Measurements from ENCODE around the gene SRGAP3. TPM values are rescaled to one million over a fixed set of nuclear protein-coding genes. Genes with fewer than 3 reads are reported as not detected.

The SRGAP3 gene
- total and polyA plus RNA-seq, 2 experiments from 2014 or later = 0.89 to 1.7 TPM

DNA sequence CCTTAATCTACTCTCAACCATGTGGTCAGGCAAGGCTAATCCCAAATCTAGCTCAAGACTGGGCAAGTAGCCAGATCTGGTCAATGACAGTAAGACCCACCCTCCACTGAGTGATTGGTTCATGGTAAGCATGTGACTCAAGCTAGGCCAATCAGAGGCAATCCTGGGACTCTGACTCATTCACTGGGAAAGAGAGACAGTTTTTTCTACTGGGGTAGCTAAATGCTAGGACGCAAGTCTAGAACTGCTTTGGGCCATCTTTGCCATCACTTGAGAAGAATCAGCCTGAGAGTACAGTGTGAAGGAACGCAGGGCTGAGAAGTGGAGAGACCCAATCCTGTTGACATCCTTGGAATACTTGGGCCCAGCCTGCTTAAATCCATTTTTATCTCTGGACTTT lies 276.8 kb downstream of the SRGAP3 start:
- H3K36me3 ChIP-seq (ENCODE audit: low read depth) = no peaks in the 10 kb centered on the region
- no peaks in the 10 kb centered on the region for H3K4me1 ChIP-seq (ENCODE audit: insufficient read depth)
- no peak overlapping the region for H3K4me3 ChIP-seq
- TF ChIP-seq EZH2 (IDR thresholded peaks at IDR 0.05; ENCODE audit: insufficient read depth, poor library complexity, severe bottlenecking) (no peak), EZH2phosphoT487 (IDR thresholded peaks at IDR 0.05; ENCODE audit: insufficient read depth, low read depth) (no peak)
- no peak overlapping the region for H3K9ac ChIP-seq
- no peaks in the 10 kb centered on the region for H3K79me2 ChIP-seq (ENCODE audit: insufficient read depth)
- H4K20me1 ChIP-seq (ENCODE audit: insufficient read depth) = no peaks in the 10 kb centered on the region
- in situ Hi-C loops (cut with MboI) = loop anchor here (5.0 kb wide), 1 partner anchor 95 kb away; no protein-coding TSS in a partner anchor
- no peaks in the 10 kb centered on the region for H3K27me3 ChIP-seq (replicated peaks; ENCODE audit: insufficient read depth)
- H2AFZ ChIP-seq = no peak overlapping the region
- no peaks in the 10 kb centered on the region for H3K9me2 ChIP-seq (ENCODE audit: insufficient read depth)
- no peak overlapping the region for H3K27ac ChIP-seq
- no peaks in the 10 kb centered on the region for H3F3A ChIP-seq (ENCODE audit: insufficient read depth)
- no peak overlapping the region for H3K4me2 ChIP-seq (ENCODE audit: unreplicated experiment)
- peak; percentile 61 for DNase-seq
- WGBS, 2 experiments (ENCODE audit: low coverage in 1 of 2, low lambda C conversion rate in 2 of 2, missing lambda C conversion rate in 2 of 2) = 91 to 96% methylated on average over 2 of the region's 2 CpGs
- no peaks in the 10 kb centered on the region for H3K9me3 ChIP-seq (ENCODE audit: low read depth)

DNA sequence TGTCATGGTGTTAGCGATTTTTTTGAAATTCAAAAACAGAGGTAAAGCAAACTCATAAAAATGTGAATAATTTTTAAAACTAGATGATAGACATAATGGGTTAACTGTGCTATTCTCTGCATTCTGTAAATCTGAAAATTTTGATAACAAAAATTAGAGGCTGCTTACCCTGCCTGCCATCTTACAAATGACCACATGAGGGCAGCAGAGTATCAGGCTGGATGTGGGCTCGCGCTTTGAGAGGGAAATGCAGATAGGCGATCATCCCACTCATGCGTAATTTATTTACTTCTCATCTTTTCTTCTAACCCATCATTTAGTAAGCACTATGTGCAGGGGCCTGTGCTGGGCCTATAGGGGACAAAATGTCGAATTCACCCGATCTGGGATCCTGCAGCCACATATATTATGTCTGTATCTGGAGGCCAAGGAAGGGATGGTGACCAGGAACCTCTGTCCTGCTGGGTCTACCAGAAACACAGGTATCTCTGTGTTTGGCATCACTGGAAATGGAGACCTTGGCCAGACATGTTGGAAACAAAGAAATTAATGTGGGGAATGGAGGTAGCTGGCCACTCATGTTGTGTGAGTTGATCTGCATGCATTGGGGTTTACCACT lies 278.4 kb downstream of the SRGAP3 start:
- H3K9me3 ChIP-seq (ENCODE audit: low read depth) = no peaks in the 10 kb centered on the region
- no peak overlapping the region for H3K4me2 ChIP-seq (ENCODE audit: unreplicated experiment)
- H3K4me3 ChIP-seq = no peak overlapping the region
- no peaks in the 10 kb centered on the region for H3F3A ChIP-seq (ENCODE audit: insufficient read depth)
- TF ChIP-seq EZH2 (IDR thresholded peaks at IDR 0.05; ENCODE audit: insufficient read depth, poor library complexity, severe bottlenecking) = no peak
- TF ChIP-seq EZH2phosphoT487 (IDR thresholded peaks at IDR 0.05; ENCODE audit: insufficient read depth, low read depth) = no peak
- no peaks in the 10 kb centered on the region for H3K36me3 ChIP-seq (ENCODE audit: low read depth)
- no peaks in the 10 kb centered on the region for H3K79me2 ChIP-seq (ENCODE audit: insufficient read depth)
- no peak overlapping the region for H2AFZ ChIP-seq
- no peak overlapping the region for H3K27ac ChIP-seq
- in situ Hi-C loops (cut with MboI) = loop anchor here (5.0 kb wide), 1 partner anchor 96 kb away; no protein-coding TSS in a partner anchor
- peak; percentile 68 for DNase-seq
- H3K9me2 ChIP-seq (ENCODE audit: insufficient read depth) = no peaks in the 10 kb centered on the region
- 1% methylated on average over 7 of the region's 7 CpGs for WGBS, 2 experiments (ENCODE audit: low coverage in 1 of 2, low lambda C conversion rate in 2 of 2, missing lambda C conversion rate in 2 of 2)
- no peaks in the 10 kb centered on the region for H3K4me1 ChIP-seq (ENCODE audit: insufficient read depth)
- no peak overlapping the region for H3K9ac ChIP-seq
- no peaks in the 10 kb centered on the region for H4K20me1 ChIP-seq (ENCODE audit: insufficient read depth)
- no peaks in the 10 kb centered on the region for H3K27me3 ChIP-seq (replicated peaks; ENCODE audit: insufficient read depth)

DNA sequence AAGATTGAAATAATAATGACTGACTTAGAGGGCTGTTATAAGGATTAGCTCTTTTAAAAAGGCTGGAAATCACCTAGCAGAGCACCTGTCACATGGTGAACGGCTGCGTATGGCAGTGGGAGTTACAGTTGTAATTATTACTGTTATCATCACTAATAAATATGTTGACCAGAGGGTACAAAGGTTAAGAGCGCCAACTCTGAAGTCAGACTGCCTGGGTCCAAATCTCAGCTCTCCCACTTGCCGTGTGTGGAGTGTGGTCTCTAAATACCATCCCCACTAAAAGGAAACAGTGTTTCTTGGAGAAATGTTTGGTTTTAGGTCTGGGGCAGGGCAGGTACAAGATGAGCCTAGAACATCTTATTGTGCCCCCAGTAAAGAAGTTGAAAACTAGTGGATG lies 280.2 kb downstream of the SRGAP3 start:
- Histone ChIP-seq H3K27me3 (replicated peaks; ENCODE audit: insufficient read depth) (no peaks in the 10 kb centered on the region), H3K36me3 (ENCODE audit: low read depth) (no peaks in the 10 kb centered on the region), H3K9me3 (ENCODE audit: low read depth) (no peaks in the 10 kb centered on the region), H3K9ac (no peak overlapping the region), H3K27ac (no peak overlapping the region), H3K4me2 (ENCODE audit: unreplicated experiment) (no peak overlapping the region), H3K4me1 (ENCODE audit: insufficient read depth) (peaks cover 18% of the 10 kb centered on the region), H3F3A (ENCODE audit: insufficient read depth) (peaks cover 7% of the 10 kb centered on the region), H3K9me2 (ENCODE audit: insufficient read depth) (no peaks in the 10 kb centered on the region), H3K4me3 (no peak overlapping the region), H3K79me2 (ENCODE audit: insufficient read depth) (no peaks in the 10 kb centered on the region), H2AFZ (no peak overlapping the region), H4K20me1 (ENCODE audit: insufficient read depth) (no peaks in the 10 kb centered on the region)
- in situ Hi-C loops (cut with MboI) = no loop called here
- DNase-seq = no peak
- WGBS, 2 experiments (ENCODE audit: low coverage in 1 of 2, low lambda C conversion rate in 2 of 2, missing lambda C conversion rate in 2 of 2) = 75 to 80% methylated on average over 4 of the region's 4 CpGs
- TF ChIP-seq EZH2phosphoT487 (IDR thresholded peaks at IDR 0.05; ENCODE audit: insufficient read depth, low read depth) (no peak), EZH2 (IDR thresholded peaks at IDR 0.05; ENCODE audit: insufficient read depth, poor library complexity, severe bottlenecking) (no peak)

DNA sequence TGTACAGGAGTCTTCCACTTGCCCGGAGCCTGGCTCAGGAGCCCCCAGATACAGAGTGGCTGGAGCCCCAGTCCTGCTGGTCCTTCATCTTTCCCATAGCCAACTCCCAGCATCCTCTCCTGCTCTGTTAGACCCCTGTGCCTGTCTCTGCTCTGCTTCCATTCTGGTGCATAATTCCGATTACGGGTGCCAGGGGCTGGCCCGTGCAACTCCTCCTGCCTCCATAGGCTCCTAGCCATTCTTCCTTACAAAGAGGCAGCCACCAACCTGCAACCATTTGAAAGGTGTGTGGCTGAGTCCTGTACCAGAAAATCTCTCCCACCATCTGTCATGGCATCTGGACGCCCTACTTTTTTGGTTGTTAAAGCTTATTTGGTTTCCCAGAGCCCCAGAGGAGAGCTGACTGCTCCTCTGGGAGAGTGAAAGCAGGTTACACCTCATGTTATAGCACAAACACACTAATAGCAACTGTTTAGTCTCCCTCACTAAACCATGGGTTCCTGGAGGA lies 281.0 kb downstream of the SRGAP3 start:
- H3K79me2 ChIP-seq (ENCODE audit: insufficient read depth) = no peaks in the 10 kb centered on the region
- H4K20me1 ChIP-seq (ENCODE audit: insufficient read depth) = no peaks in the 10 kb centered on the region
- peaks cover 25% of the 10 kb centered on the region for H3K4me1 ChIP-seq (ENCODE audit: insufficient read depth)
- no peak overlapping the region for H2AFZ ChIP-seq
- WGBS, 2 experiments (ENCODE audit: low coverage in 1 of 2, low lambda C conversion rate in 2 of 2, missing lambda C conversion rate in 2 of 2) = 76 to 78% methylated on average over 5 of the region's 5 CpGs
- no peaks in the 10 kb centered on the region for H3K9me2 ChIP-seq (ENCODE audit: insufficient read depth)
- no peaks in the 10 kb centered on the region for H3K27me3 ChIP-seq (replicated peaks; ENCODE audit: insufficient read depth)
- TF ChIP-seq EZH2 (IDR thresholded peaks at IDR 0.05; ENCODE audit: insufficient read depth, poor library complexity, severe bottlenecking) (no peak), EZH2phosphoT487 (IDR thresholded peaks at IDR 0.05; ENCODE audit: insufficient read depth, low read depth) (no peak)
- no peaks in the 10 kb centered on the region for H3K36me3 ChIP-seq (ENCODE audit: low read depth)
- H3K27ac ChIP-seq = no peak overlapping the region
- in situ Hi-C loops (cut with MboI) = no loop called here
- peaks cover 15% of the 10 kb centered on the region for H3F3A ChIP-seq (ENCODE audit: insufficient read depth)
- DNase-seq = no peak
- no peak overlapping the region for H3K4me2 ChIP-seq (ENCODE audit: unreplicated experiment)
- no peak overlapping the region for H3K4me3 ChIP-seq
- H3K9me3 ChIP-seq (ENCODE audit: low read depth) = no peaks in the 10 kb centered on the region
- no peak overlapping the region for H3K9ac ChIP-seq
